ENCODE data around the gene CNGA3.

Gene CNGA3

GRCh38 chr2:98441706-98442450 is 95.6 kb downstream of the CNGA3 start:
- DNase-seq (ENCODE audit: low read depth, low spot score) = no peak

GRCh38 chr2:98442488-98442887 is 96.2 kb downstream of the CNGA3 start:
- no peak for DNase-seq (ENCODE audit: low read depth, low spot score)

DNA sequence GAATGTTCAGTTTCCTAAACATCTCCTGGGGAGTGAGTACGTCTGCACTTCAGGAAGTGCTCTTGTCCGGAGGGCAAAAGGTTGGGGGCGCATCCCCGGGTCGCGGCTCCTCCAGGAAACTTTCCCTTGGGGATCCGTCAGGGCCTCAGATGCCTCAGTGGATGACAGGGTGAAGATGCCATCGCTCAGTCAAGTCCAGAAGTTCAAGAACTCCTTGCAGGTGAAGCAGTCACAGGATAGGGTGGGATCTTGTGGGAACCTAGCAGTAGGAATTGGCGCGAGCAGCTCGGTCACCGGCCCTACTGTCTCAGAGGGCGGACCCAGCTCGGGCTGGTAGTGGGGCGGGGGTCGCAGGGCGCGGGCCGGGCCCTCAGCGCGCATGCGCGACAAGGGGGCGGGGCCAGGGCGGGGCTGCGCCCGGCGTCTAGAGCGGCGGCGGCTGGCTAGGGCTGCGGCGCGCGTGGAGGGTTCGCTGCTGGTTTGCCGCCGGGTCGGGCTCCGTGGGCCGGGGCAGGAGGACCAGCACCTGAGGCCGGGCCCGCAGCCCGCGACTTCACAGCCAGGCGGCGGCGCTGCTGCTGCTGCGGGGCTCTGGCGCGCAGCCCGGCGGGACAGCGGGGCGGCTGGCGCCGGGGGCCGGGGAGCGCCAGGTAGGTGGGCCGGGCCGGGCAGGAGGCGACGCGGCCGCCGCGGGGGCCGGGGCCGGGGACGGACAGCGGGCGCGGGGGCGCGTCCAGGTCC is 98.3 kb downstream of the CNGA3 start, which contains the start of gene INPP4A:
TSS of gene INPP4A (plus strand) at position 423 of the 741 bp plus-strand sequence. CDS start 75,191 bp downstream, outside the sequence.
- peak; percentile 42 for DNase-seq (ENCODE audit: low read depth, low spot score)

DNA sequence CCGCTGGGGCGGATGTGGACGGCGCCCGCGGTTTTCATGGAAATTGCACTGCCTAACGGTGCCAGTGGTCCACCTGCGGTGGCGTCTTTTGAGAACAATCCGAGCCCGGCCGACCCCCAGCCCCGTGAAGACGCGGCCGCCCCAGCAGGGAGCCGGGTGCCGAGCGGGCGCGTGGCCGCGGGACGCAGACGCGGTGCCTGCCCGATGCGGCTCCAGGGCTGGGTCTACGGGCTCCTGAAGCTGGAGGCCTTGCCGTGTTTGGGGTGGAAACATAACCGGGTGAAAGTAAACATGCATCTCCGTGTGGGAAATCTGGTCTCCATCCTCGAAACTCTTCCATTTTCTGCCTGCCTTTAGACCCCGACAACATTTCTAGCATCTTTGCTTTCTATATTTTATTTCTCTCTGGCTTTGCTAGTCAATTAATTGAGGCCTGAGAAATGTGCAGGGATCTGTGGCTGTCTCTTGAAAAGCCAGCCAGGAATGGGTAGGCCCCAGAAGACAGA is 99.0 kb downstream of the CNGA3 start:
- no peak for DNase-seq (ENCODE audit: low read depth, low spot score)

DNA sequence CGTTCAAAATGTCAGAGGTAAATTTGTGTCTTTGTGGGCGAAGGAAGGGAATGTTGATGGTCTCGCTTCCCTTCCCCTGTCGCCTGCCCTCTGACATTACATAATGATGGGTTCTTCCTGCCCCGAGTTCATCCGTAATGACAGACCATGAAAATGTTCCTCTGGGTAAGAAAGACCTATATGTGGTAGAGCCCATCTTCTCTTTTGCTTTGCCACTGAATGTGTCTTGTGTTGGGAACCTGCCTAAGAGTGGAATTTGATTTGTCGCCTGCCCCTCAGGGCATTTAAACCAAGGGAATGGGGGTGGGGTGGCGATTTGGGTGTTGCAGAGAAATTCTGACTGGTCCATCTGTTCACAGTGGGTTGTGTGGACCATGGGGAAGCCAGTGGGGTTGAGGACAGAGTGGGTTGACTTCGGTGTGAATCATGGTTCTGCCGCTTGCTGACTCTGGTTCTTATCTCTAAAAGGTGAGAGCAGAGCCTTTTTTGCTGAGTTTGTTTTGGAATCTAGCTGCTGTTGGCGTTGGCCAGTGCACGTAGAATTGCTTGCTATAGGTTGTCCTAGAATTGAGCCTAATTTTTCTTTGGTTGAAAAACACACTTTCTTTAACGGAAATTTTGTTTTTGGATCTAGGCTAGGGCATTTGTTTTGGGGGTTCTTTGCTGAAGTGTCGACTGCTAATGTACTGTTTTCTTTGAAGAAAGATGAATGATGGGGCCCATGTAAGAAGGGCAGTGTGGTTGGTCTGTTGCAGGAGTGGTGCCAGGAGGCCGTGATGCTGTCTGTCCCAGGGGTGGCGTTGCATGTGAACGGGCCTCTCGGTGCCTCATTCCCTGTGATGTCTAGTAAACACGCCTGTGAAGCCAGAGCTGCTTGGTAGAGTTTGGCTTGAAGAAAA is 99.7 kb downstream of the CNGA3 start:
- DNase-seq (ENCODE audit: low read depth, low spot score) = no peak

DNA sequence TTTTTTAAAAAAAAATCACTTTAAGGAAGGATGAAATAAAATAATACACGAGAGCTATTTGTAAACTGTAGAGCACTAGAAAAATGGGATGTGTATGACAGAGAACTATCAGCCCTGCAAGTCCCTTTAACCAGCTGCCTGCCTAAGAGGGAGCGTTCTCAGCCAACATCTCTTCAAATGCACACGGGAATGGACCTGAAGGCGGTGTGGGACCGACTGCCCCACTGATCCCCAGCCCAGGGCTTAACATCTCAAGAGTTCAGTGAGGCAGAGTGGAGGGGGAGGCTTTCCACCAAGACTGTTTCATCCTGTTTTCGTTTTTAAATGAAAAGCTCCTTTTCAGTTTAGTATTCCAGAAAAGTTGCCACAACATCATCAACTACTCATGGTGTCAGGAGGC is 100.6 kb downstream of the CNGA3 start:
- DNase-seq (ENCODE audit: low read depth, low spot score) = no peak

Measured in activated naive CD8-positive, alpha-beta T cell treated with anti-CD3 and anti-CD28 coated beads, Interleukin-2, amount 50 U/mL, for 16 hours (primary cell).